Lower leg skin (tissue), 4 donors: ENCODE results near the gene KRTAP10-3. TPM values are rescaled to one million over a fixed set of nuclear protein-coding genes. Genes with fewer than 3 reads are reported as not detected.

Experiments
- DNase-seq, 2 donors: peaks; one replicate each; pipeline ENCODE4 v3.0.0-alpha.2; 2019; ENCODE audit warnings: low spot score in 2 of 2
- H3K4me3 ChIP-seq: fragments of 200-600 bp; sonication (generic); 2 replicates; pipeline ENCODE4 v1.5.1; 2017; ENCODE audit warnings: mild to moderate bottlenecking, low read depth; ENCODE audit not compliant: poor library complexity, severe bottlenecking
- CTCF ChIP-seq, 3 donors: fragments of 450-650 bp; IDR thresholded peaks; one replicate each; pipeline ENCODE4 v1.5.1; 2016; ENCODE audit warnings: antibody characterized with exemption in 3 of 3, mild to moderate bottlenecking in 3 of 3, moderate library complexity in 2 of 3
- POLR2A ChIP-seq, 2 donors: fragments of 450-650 bp; IDR thresholded peaks; one replicate each; pipeline ENCODE4 v1.6.1; 2016 to 2017; ENCODE audit warnings: antibody characterized with exemption in 2 of 2, mild to moderate bottlenecking in 1 of 2, moderate library complexity in 1 of 2
- WGBS, 2 donors: methylation state at CpG; one replicate each; pipeline ENCODE4 v1.1.5; 2018; 5-methylcytosine and 5-hydroxymethylcytosine counted together
- intact Hi-C: fragments of 100-400 bp; cut with DNase I; formaldehyde crosslinking; loops from one replicate; pipeline ENCODE4 v1.15.0; 2023; ENCODE audit warnings: low total_unique reads
- total RNA-seq, 4 donors: library from RNA; depleted of rRNA; stranded (reverse); fragments of >200 nt; gene quantifications; one replicate each; pipeline ENCODE4 v1.1.0, GENCODE V29; 2016

KRTAP10-3 gene
- total RNA-seq, 4 donors from 2014 or later: 4.8 TPM; not detected in 3

GRCh38 chr21:44556879-44557278, 1.7 kb downstream of the KRTAP10-3 start:
- DNase-seq: peak in 1 of 2 donors; percentile 59
- H3K4me3 ChIP-seq: no peak overlapping the region
- intact Hi-C loops: no loop called here
- 83 to 85% methylated on average over 9 of the region's 9 CpGs for WGBS, 2 donors
- TF ChIP-seq POLR2A (IDR thresholded peaks at IDR 0.05): no peak
- TF ChIP-seq CTCF (IDR thresholded peaks at IDR 0.05): no peak

- intact Hi-C loops: no loop called here
- H3K4me3 ChIP-seq: no peak overlapping the region
- DNase-seq: peak in 1 of 2 donors; percentile 61
- WGBS, 2 donors: 49 to 59% methylated on average over 13 of the region's 13 CpGs
- no peak for TF ChIP-seq POLR2A (IDR thresholded peaks at IDR 0.05)
- no peak for TF ChIP-seq CTCF (IDR thresholded peaks at IDR 0.05)
Measured at GRCh38 chr21:44555200-44555875, 3.3 kb downstream of the KRTAP10-3 start.

- 74 to 80% methylated on average over 13 of the region's 13 CpGs for WGBS, 2 donors
- TF ChIP-seq CTCF (IDR thresholded peaks at IDR 0.05) (no peak), POLR2A (IDR thresholded peaks at IDR 0.05) (no peak)
- intact Hi-C loops: no loop called here
- no peak overlapping the region for H3K4me3 ChIP-seq
- DNase-seq: peak in 1 of 2 donors; percentile 57
Measured at GRCh38 chr21:44552681-44553080, 5.9 kb downstream of the KRTAP10-3 start.

DNA sequence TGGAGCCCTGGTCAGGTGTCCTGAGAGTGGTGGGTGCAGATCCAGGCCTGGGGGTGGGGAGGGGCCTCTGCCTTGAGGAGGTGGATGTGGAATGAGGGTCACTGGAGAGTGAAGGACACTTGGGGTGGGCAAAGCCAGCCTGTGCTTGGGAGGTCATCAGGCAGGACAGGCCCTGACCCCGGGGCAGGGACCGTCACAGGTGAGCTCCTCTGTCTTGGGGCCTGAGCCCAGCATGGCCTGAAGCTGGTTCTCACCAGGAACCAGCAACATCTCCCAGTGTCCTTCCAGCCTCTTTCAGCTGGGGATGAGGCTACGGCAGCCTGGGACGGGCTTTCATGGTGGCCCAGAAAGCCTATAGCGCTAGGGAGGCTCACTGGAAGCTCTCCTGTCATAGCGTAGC, 6.5 kb downstream of the KRTAP10-3 start:
- intact Hi-C loops: no loop called here
- peak in 1 of 2 donors; percentile 53 for DNase-seq
- H3K4me3 ChIP-seq: no peak overlapping the region
- TF ChIP-seq CTCF (IDR thresholded peaks at IDR 0.05) (no peak), POLR2A (IDR thresholded peaks at IDR 0.05) (no peak)
- 88 to 95% methylated on average over 4 to 6 of the region's 6 CpGs for WGBS, 2 donors

- intact Hi-C loops: no loop called here
- peak in 1 of 2 donors; percentile 70 for DNase-seq
- H3K4me3 ChIP-seq: no peak within 1 kb of the TSS
- TF ChIP-seq CTCF (IDR thresholded peaks at IDR 0.05): no peak
- no peak for TF ChIP-seq POLR2A (IDR thresholded peaks at IDR 0.05)
- WGBS, 2 donors: 45 to 60% methylated on average over 14 to 17 of the region's 17 CpGs
Measured at GRCh38 chr21:44551340-44551961, 7.1 kb downstream of the KRTAP10-3 start, which contains the start of gene KRTAP10-2. Gene KRTAP10-2, minus strand, starts transcription at chr21:44551505. Its CDS starts 47 bp downstream, at chr21:44551458.
